Loucy (cell line): ENCODE data around the gene CCDC40.

ENCODE experiments used
- H2AFZ ChIP-seq: fragments of 200-600 bp; sonication (generic); 2 replicates; pipeline ENCODE4 v1.6.0; 2016; ENCODE audit warnings: antibody characterized with exemption, mild to moderate bottlenecking, low read length, moderate library complexity
- H3F3A ChIP-seq: fragments of 200-600 bp; 2 replicates; pipeline ENCODE4 v1.6.0; 2016; ENCODE audit warnings: antibody characterized with exemption, low read depth, mild to moderate bottlenecking
- H3K27me3 ChIP-seq: fragments of 200-600 bp; sonication (generic); 2 replicates; pipeline ENCODE4 v1.6.1; 2014; ENCODE audit warnings: low read length, mild to moderate bottlenecking; ENCODE audit not compliant: insufficient read depth, poor library complexity, severe bottlenecking
- H3K36me3 ChIP-seq: fragments of 200-600 bp; sonication (generic); 2 replicates; pipeline ENCODE4 v1.6.1; 2016; ENCODE audit warnings: low read length; ENCODE audit not compliant: insufficient read depth
- H3K4me1 ChIP-seq: fragments of 200-600 bp; sonication (generic); 2 replicates; pipeline ENCODE4 v1.5.1; 2014; ENCODE audit warnings: low read length, mild to moderate bottlenecking; ENCODE audit not compliant: insufficient read depth, poor library complexity, severe bottlenecking
- H3K4me2 ChIP-seq: fragments of 200-600 bp; sonication (generic); 2 replicates; pipeline ENCODE4 v1.6.0; 2014; ENCODE audit warnings: antibody characterized with exemption, low read length, low read depth, mild to moderate bottlenecking; ENCODE audit not compliant: poor library complexity, severe bottlenecking
- H3K4me3 ChIP-seq: fragments of 200-600 bp; sonication (generic); 2 replicates; pipeline ENCODE4 v1.5.1; 2014; ENCODE audit warnings: low read length, mild to moderate bottlenecking, mixed read lengths; ENCODE audit not compliant: poor library complexity, severe bottlenecking
- H3K79me2 ChIP-seq: fragments of 200-600 bp; sonication (generic); 2 replicates; pipeline ENCODE4 v1.6.1; 2014; ENCODE audit warnings: low read length; ENCODE audit not compliant: insufficient read depth
- H3K9ac ChIP-seq: fragments of 200-600 bp; sonication (generic); 2 replicates; pipeline ENCODE4 v1.6.0; 2014; ENCODE audit warnings: mild to moderate bottlenecking, low read depth, low read length, moderate library complexity; ENCODE audit not compliant: poor library complexity, severe bottlenecking
- H3K9me2 ChIP-seq: fragments of 200-600 bp; sonication (generic); replicated peaks from 2 replicates; pipeline ENCODE4 v1.6.1; 2016; ENCODE audit warnings: low read depth, low read length, mixed read lengths
- H3K9me3 ChIP-seq: fragments of 200-600 bp; sonication (generic); 2 replicates; pipeline ENCODE4 v1.6.1; 2014; ENCODE audit warnings: mild to moderate bottlenecking, antibody characterized with exemption, low read length, low read depth; ENCODE audit not compliant: insufficient read depth
- H4K20me1 ChIP-seq: fragments of 200-600 bp; sonication (generic); 2 replicates; pipeline ENCODE4 v1.6.0; 2014; ENCODE audit warnings: antibody characterized with exemption, low read length, mild to moderate bottlenecking; ENCODE audit not compliant: insufficient read depth, poor library complexity, severe bottlenecking
- CTCF ChIP-seq: fragments of 200-600 bp; sonication (generic); conservative IDR thresholded peaks from 2 replicates; pipeline ENCODE4 v1.5.1; 2014; ENCODE audit warnings: mild to moderate bottlenecking, antibody characterized with exemption, low read length
- EZH2phosphoT487 ChIP-seq: fragments of 200-600 bp; IDR thresholded peaks from 2 replicates; pipeline ENCODE4 v1.6.1; 2018; ENCODE audit warnings: antibody characterized with exemption, mild to moderate bottlenecking, moderate library complexity, borderline replicate concordance

The CCDC40 gene

GRCh38 chr17:80126449-80126715 lies 89.9 kb downstream of the CCDC40 start:
- H3K4me2 ChIP-seq = no peak overlapping the region
- no peak overlapping the region for H3K4me3 ChIP-seq
- no peaks in the 10 kb centered on the region for H3K4me1 ChIP-seq
- no peaks in the 10 kb centered on the region for H4K20me1 ChIP-seq
- H3K36me3 ChIP-seq = no peaks in the 10 kb centered on the region
- H3K9me2 ChIP-seq = no peaks in the 10 kb centered on the region
- no peaks in the 10 kb centered on the region for H3K79me2 ChIP-seq
- H3K27me3 ChIP-seq = no peaks in the 10 kb centered on the region
- no peak overlapping the region for H3K9ac ChIP-seq
- no peak overlapping the region for H2AFZ ChIP-seq
- no peaks in the 10 kb centered on the region for H3F3A ChIP-seq
- H3K9me3 ChIP-seq = no peaks in the 10 kb centered on the region
- TF ChIP-seq EZH2phosphoT487 = no peak
- no peak for TF ChIP-seq CTCF

DNA sequence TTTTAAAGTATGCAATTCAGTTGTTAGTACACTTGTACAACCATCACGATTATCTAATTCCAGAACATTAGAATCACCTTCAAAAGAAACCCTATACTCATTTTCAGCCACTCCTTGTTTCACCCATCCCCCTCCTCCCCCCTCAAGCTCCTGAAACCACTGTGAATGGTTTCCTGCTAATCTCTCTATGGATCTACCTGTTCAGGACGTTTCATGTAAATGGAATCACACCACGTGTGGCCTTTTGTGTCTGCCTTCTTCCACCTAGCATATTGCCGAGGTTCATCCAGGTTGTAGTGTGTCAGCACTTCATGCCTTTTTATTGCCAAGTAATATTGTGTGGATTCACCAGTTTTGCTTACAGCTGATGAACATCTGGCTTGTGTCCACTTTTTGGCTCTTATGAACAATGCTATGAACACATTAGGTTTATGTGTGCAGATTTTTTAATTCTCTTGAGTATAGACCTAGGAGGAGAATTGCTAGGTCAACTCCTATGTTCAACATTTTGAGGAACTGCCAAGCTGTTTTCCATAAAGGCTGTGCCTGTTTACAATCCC lies 92.6 kb downstream of the CCDC40 start:
- H3K4me3 ChIP-seq = no peak overlapping the region
- no peak overlapping the region for H3K9ac ChIP-seq
- no peaks in the 10 kb centered on the region for H3K9me3 ChIP-seq
- H3K4me1 ChIP-seq = no peaks in the 10 kb centered on the region
- no peak overlapping the region for H3K4me2 ChIP-seq
- TF ChIP-seq CTCF (no peak), EZH2phosphoT487 (no peak)
- H4K20me1 ChIP-seq = no peaks in the 10 kb centered on the region
- H3K9me2 ChIP-seq = no peaks in the 10 kb centered on the region
- no peak overlapping the region for H2AFZ ChIP-seq
- H3K36me3 ChIP-seq = peaks cover 12% of the 10 kb centered on the region; the same call in 1 of the 2 replicates
- no peaks in the 10 kb centered on the region for H3F3A ChIP-seq
- no peaks in the 10 kb centered on the region for H3K79me2 ChIP-seq
- H3K27me3 ChIP-seq = no peaks in the 10 kb centered on the region

- Histone ChIP-seq H3K9me2 (no peaks in the 10 kb centered on the region), H3F3A (no peaks in the 10 kb centered on the region), H3K27me3 (no peaks in the 10 kb centered on the region), H3K4me2 (no peak overlapping the region), H3K4me3 (no peak overlapping the region), H2AFZ (no peak overlapping the region), H3K36me3 (peaks cover 31% of the 10 kb centered on the region; the same call in 1 of the 2 replicates), H4K20me1 (no peaks in the 10 kb centered on the region), H3K4me1 (no peaks in the 10 kb centered on the region), H3K9ac (no peak overlapping the region), H3K9me3 (no peaks in the 10 kb centered on the region), H3K79me2 (no peaks in the 10 kb centered on the region)
- no peak for TF ChIP-seq CTCF
- no peak for TF ChIP-seq EZH2phosphoT487
These were observed 94.5 kb downstream of the CCDC40 start for GRCh38 chr17:80130992-80131391.
